Endothelial cell (in vitro differentiated cells): Measurements from ENCODE around the gene CFAP126. TPM values are rescaled to one million over a fixed set of nuclear protein-coding genes. Genes with fewer than 3 reads are reported as not detected.

Experiments used
- DNase-seq: peaks from one replicate; pipeline ENCODE4 v3.0.0; 2021; ENCODE audit warnings: low spot score
- H3K27ac Mint-ChIP-seq: one replicate; pipeline ENCODE4 v1.8.0; 2021; ENCODE audit warnings: mixed read lengths, inconsistent platforms; ENCODE audit not compliant: unreplicated experiment
- H3K27me3 Mint-ChIP-seq: one replicate; pipeline ENCODE4 v1.8.0; 2021; ENCODE audit warnings: mild to moderate bottlenecking, moderate library complexity, mixed read lengths, inconsistent platforms; ENCODE audit not compliant: unreplicated experiment
- H3K36me3 Mint-ChIP-seq: one replicate; pipeline ENCODE4 v1.8.0; 2021; ENCODE audit warnings: mild to moderate bottlenecking, low read depth, mixed read lengths, inconsistent platforms; ENCODE audit not compliant: unreplicated experiment
- H3K4me1 Mint-ChIP-seq: one replicate; pipeline ENCODE4 v1.8.0; 2021; ENCODE audit warnings: mild to moderate bottlenecking, mixed read lengths, inconsistent platforms; ENCODE audit not compliant: unreplicated experiment
- H3K4me3 Mint-ChIP-seq: one replicate; pipeline ENCODE4 v1.8.0; 2021; ENCODE audit warnings: mild to moderate bottlenecking, mixed read lengths, inconsistent platforms; ENCODE audit not compliant: unreplicated experiment
- H3K9me3 Mint-ChIP-seq: one replicate; pipeline ENCODE4 v1.8.0; 2021; ENCODE audit warnings: mixed read lengths, inconsistent platforms; ENCODE audit not compliant: unreplicated experiment
- CTCF ChIP-seq: fragments of 200-600 bp; sonication (generic); IDR thresholded peaks from one replicate; pipeline ENCODE4 v1.5.0; 2021; ENCODE audit warnings: antibody characterized with exemption; ENCODE audit not compliant: unreplicated experiment
- total RNA-seq: library from RNA; stranded (reverse); fragmentation: NEBNext Ultra II Directional; extraction: Animal tissue kit (Norgen Biotek cat#: 25700); gene quantifications from one replicate; pipeline ENCODE4 v1.2.1, GENCODE V29; 2021; ENCODE audit not compliant: unreplicated experiment

CFAP126 gene
- total RNA-seq, 1 donor from 2014 or later = not detected

GRCh38 chr1:161357073-161357472, 10.6 kb downstream of the CFAP126 start:
- no peak for TF ChIP-seq CTCF
- no peak overlapping the region for H3K27ac Mint-ChIP-seq
- H3K4me3 Mint-ChIP-seq = no peak overlapping the region
- peaks cover 2% of the 10 kb centered on the region for H3K27me3 Mint-ChIP-seq
- H3K36me3 Mint-ChIP-seq = no peaks in the 10 kb centered on the region
- H3K9me3 Mint-ChIP-seq = no peaks in the 10 kb centered on the region
- H3K4me1 Mint-ChIP-seq = peaks cover 11% of the 10 kb centered on the region
- no peak for DNase-seq

GRCh38 chr1:161351482-161351881, 16.2 kb downstream of the CFAP126 start:
- H3K9me3 Mint-ChIP-seq = no peaks in the 10 kb centered on the region
- DNase-seq = no peak
- H3K4me3 Mint-ChIP-seq = no peak overlapping the region
- no peak for TF ChIP-seq CTCF
- H3K36me3 Mint-ChIP-seq = peaks cover 4% of the 10 kb centered on the region
- H3K27me3 Mint-ChIP-seq = no peaks in the 10 kb centered on the region
- H3K4me1 Mint-ChIP-seq = no peaks in the 10 kb centered on the region
- H3K27ac Mint-ChIP-seq = no peak overlapping the region

- Mint-ChIP-seq H3K9me3 (no peaks in the 10 kb centered on the region), H3K4me3 (no peak overlapping the region), H3K4me1 (no peaks in the 10 kb centered on the region), H3K36me3 (peaks cover 4% of the 10 kb centered on the region), H3K27ac (no peak overlapping the region), H3K27me3 (no peaks in the 10 kb centered on the region)
- DNase-seq = no peak
- TF ChIP-seq CTCF = no peak
These were observed 17.0 kb downstream of the CFAP126 start for GRCh38 chr1:161350671-161351070.

GRCh38 chr1:161342821-161343220, 24.9 kb downstream of the CFAP126 start:
- H3K36me3 Mint-ChIP-seq = peaks cover 22% of the 10 kb centered on the region
- no peak overlapping the region for H3K27ac Mint-ChIP-seq
- no peak for TF ChIP-seq CTCF
- no peak overlapping the region for H3K4me3 Mint-ChIP-seq
- no peak for DNase-seq
- H3K9me3 Mint-ChIP-seq = no peaks in the 10 kb centered on the region
- H3K4me1 Mint-ChIP-seq = no peaks in the 10 kb centered on the region
- H3K27me3 Mint-ChIP-seq = no peaks in the 10 kb centered on the region

- H3K9me3 Mint-ChIP-seq = no peaks in the 10 kb centered on the region
- DNase-seq = no peak
- no peak for TF ChIP-seq CTCF
- no peaks in the 10 kb centered on the region for H3K27me3 Mint-ChIP-seq
- peaks cover 24% of the 10 kb centered on the region for H3K36me3 Mint-ChIP-seq
- no peak overlapping the region for H3K27ac Mint-ChIP-seq
- no peaks in the 10 kb centered on the region for H3K4me1 Mint-ChIP-seq
- H3K4me3 Mint-ChIP-seq = no peak overlapping the region
These were observed 25.5 kb downstream of the CFAP126 start for GRCh38 chr1:161342177-161342576.
